ENCODE data around the gene TNFRSF14.

The TNFRSF14 gene

DNA sequence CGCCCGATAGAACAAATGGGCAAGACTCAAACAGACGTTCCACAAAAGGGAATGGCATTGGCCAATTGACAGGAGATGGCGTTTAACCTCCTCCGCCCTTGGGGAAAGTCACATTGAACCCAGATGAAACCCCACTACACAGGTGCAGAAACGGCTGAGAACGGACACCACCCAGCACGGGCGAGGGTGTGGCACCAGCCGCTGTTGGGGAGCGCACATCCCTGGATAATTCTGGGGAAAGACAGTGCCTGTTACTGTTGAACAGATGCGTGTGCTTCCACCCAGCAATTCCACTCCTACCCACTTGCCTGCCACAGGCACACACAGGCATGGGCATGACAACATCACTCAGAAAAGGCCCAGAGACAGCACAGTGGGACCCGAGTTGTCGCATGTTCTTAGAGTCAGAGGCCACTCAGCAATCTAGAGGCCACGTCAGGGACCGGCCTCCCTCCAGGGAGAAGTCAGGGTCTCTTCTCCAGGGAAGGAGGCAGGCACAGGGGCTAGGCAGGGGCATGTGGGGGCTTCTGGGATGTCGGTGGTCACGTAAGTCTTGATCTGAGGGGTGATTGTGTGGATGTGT lies 45.6 kb downstream of the TNFRSF14 start:
- TF ChIP-seq EZH2phosphoT487 (IDR thresholded peaks at IDR 0.05; ENCODE audit: borderline replicate concordance, low read length) (no peak), CTCF (IDR thresholded peaks at IDR 0.05; ENCODE audit: low read depth, low read length, poor library complexity, severe bottlenecking) (no peak)
- Histone ChIP-seq H3K27me3 (ENCODE audit: control insufficient read depth, low read length) (no peaks in the 10 kb centered on the region), H3F3A (ENCODE audit: control insufficient read depth, insufficient read depth) (no peaks in the 10 kb centered on the region), H3K9me3 (ENCODE audit: control insufficient read depth, insufficient read depth, low read length) (no peaks in the 10 kb centered on the region), H3K4me2 (ENCODE audit: low read length) (no peak overlapping the region), H3K36me3 (ENCODE audit: control insufficient read depth, low read length) (no peaks in the 10 kb centered on the region), H3K4me3 (ENCODE audit: low read length) (no peak overlapping the region), H3K27ac (ENCODE audit: low read depth, low read length) (no peak overlapping the region), H4K20me1 (ENCODE audit: control insufficient read depth, insufficient read depth, low read depth, low read length) (no peaks in the 10 kb centered on the region), H3K79me2 (ENCODE audit: control insufficient read depth, low read length) (no peaks in the 10 kb centered on the region), H3K4me1 (ENCODE audit: control insufficient read depth, low read length) (no peaks in the 10 kb centered on the region), H3K9me2 (replicated peaks; ENCODE audit: control insufficient read depth, low read length) (no peaks in the 10 kb centered on the region)

DNA sequence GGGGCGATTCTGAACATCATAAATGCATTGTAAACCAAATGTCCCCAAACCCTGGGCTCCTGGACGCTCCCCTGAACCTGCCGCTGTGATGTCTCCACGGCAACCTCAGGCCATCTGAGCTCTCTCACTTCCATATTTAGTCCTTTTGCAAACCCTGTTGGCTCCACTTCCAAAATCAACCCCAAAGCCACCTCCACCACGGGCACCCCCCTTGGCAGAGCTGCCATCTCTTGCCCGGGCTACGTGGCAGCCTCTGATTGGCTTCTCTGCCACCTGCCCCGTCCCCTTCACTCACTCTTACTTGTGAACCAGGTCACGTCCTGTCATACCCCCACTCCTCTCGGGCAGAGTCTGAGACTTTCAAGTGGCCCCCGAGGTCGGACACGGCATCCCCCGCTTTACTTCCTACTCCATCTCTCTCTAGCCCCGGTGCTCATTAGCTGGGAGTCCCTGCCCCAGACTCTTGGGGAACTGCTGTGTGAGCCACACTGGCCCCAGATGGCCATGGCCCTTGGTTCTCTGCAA lies 46.2 kb downstream of the TNFRSF14 start:
- TF ChIP-seq EZH2phosphoT487 (IDR thresholded peaks at IDR 0.05; ENCODE audit: borderline replicate concordance, low read length) (no peak), CTCF (IDR thresholded peaks at IDR 0.05; ENCODE audit: low read depth, low read length, poor library complexity, severe bottlenecking) (no peak)
- no peaks in the 10 kb centered on the region for H3F3A ChIP-seq (ENCODE audit: control insufficient read depth, insufficient read depth)
- H3K27me3 ChIP-seq (ENCODE audit: control insufficient read depth, low read length) = no peaks in the 10 kb centered on the region
- H3K9me2 ChIP-seq (replicated peaks; ENCODE audit: control insufficient read depth, low read length) = no peaks in the 10 kb centered on the region
- no peaks in the 10 kb centered on the region for H3K9me3 ChIP-seq (ENCODE audit: control insufficient read depth, insufficient read depth, low read length)
- H3K27ac ChIP-seq (ENCODE audit: low read depth, low read length) = no peak overlapping the region
- H3K36me3 ChIP-seq (ENCODE audit: control insufficient read depth, low read length) = no peaks in the 10 kb centered on the region
- no peaks in the 10 kb centered on the region for H4K20me1 ChIP-seq (ENCODE audit: control insufficient read depth, insufficient read depth, low read depth, low read length)
- H3K4me3 ChIP-seq (ENCODE audit: low read length) = no peak overlapping the region
- H3K4me1 ChIP-seq (ENCODE audit: control insufficient read depth, low read length) = no peaks in the 10 kb centered on the region
- H3K79me2 ChIP-seq (ENCODE audit: control insufficient read depth, low read length) = no peaks in the 10 kb centered on the region
- no peak overlapping the region for H3K4me2 ChIP-seq (ENCODE audit: low read length)

DNA sequence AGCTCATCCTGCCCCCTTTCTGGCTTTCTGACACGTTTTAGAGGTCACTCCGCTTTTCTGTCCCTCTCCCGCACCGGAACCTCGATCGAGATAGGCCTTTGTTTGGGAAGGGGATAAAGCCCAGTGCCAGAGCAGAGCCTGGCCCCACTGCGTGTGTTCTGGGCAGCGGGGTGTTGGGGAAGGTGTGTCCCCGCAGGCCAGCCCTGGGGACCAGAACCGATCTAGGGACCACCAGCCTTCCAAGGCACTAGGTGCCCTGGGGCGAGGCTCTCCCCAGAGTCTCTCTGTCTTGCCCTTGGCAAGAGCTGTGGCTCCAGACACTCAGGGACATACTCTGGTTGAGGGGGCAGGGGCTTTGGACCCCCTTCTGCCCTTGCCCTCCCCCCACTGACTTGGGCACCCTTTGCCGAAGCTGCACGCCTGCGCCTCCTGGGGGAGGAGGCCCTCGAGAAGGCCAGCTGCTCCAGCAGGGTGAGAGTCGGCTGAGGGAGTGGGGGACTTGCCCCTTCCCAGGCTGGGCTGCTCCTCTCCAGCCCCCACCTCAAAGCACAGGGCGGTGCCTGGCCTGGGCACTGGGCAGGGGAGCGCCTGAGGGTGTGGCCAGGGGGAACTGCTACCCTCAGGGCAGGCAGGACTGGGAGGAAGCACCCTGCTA lies 46.8 kb downstream of the TNFRSF14 start:
- Histone ChIP-seq H3K9me3 (ENCODE audit: control insufficient read depth, insufficient read depth, low read length) (no peaks in the 10 kb centered on the region), H3K27me3 (ENCODE audit: control insufficient read depth, low read length) (no peaks in the 10 kb centered on the region)

More for the DNA sequence above, 46.8 kb downstream of the TNFRSF14 start:
- Histone ChIP-seq H3K9me2 (replicated peaks; ENCODE audit: control insufficient read depth, low read length) (no peaks in the 10 kb centered on the region), H3K36me3 (ENCODE audit: control insufficient read depth, low read length) (no peaks in the 10 kb centered on the region), H3K27ac (ENCODE audit: low read depth, low read length) (no peak overlapping the region), H3K4me2 (ENCODE audit: low read length) (no peak overlapping the region), H3F3A (ENCODE audit: control insufficient read depth, insufficient read depth) (no peaks in the 10 kb centered on the region), H3K4me1 (ENCODE audit: control insufficient read depth, low read length) (no peaks in the 10 kb centered on the region), H4K20me1 (ENCODE audit: control insufficient read depth, insufficient read depth, low read depth, low read length) (no peaks in the 10 kb centered on the region), H3K79me2 (ENCODE audit: control insufficient read depth, low read length) (no peaks in the 10 kb centered on the region), H3K4me3 (ENCODE audit: low read length) (no peak overlapping the region)
- no peak for TF ChIP-seq EZH2phosphoT487 (IDR thresholded peaks at IDR 0.05; ENCODE audit: borderline replicate concordance, low read length)
- TF ChIP-seq CTCF (IDR thresholded peaks at IDR 0.05; ENCODE audit: low read depth, low read length, poor library complexity, severe bottlenecking) = no peak

All from DOHH2 (cell line).